Medulla oblongata (tissue), 1 donor: ENCODE results near the gene G6PD.
"Not testable (repeated sequence)": the region's sequence is repeated elsewhere in the genome, so short reads cannot be mapped to it uniquely, and the experiment has no call there.

ENCODE experiments used
- DNase-seq: peaks from one replicate; pipeline ENCODE4 v3.0.0-alpha.2; 2015; ENCODE audit errors: extremely low spot score

The G6PD gene

DNA sequence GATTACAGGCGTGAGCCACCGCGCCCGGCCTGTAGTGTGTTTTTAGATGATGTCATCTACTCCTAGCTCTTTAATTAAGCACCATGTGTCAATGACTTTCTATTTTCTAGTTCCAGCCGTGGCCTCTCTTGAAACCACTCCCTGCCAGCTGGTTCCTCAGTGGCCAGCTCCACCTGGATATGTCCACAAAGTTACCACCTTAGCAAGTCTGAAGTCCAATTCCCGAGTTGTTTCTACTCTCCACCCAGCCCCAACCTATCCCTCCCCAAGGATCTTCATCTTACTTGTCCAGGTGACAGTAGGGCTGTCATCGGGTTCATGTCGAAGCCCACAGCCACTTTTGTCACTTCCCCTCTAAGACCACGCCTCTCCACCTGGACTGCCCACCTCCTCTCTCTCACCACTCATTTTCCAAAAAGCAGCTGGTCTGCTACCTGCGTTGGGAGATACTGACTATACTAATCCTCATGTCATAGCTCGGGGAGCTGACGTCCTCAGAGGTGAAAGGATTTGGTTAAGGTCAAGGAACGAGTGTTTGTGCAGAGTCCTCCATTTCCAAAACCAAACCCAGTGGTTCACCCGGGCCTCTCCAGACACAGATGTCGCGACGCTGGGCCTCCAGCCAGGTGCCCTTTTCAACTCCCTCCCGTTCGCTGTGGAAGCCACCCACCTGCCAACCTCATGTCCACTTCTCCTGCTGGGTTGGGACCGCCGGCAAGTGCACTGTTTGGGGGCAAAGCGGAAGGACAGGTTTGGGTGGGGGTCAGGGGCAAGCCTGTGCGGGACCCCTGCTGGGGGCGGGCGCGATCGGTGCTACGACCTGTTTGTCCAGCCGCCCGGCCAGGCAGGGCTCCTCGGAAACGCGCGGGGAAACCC lies 31.3 kb downstream of the G6PD start:
- no peak for DNase-seq

DNA sequence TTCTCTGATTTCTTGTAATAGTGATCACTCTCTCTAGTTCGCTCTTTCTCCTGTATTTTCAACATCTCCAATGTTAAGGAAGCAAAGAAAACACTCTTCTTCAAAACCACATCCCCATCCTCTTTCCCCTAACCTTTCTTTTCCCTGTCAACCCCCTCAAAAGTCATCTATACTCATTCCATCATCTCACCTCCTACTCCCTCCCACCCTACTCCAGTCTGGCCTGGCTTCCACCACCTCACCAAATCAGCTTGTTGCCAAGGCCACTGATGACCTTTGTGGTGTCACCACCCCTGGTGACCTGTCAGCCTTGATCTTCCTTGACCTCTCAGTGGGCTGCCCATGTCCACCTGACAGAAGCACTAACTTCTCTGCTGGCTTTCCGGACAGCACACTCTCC lies 32.9 kb downstream of the G6PD start:
- no peak for DNase-seq

GRCh38 chrX:154512879-154513553 lies 33.6 kb downstream of the G6PD start:
- no peak for DNase-seq

DNA sequence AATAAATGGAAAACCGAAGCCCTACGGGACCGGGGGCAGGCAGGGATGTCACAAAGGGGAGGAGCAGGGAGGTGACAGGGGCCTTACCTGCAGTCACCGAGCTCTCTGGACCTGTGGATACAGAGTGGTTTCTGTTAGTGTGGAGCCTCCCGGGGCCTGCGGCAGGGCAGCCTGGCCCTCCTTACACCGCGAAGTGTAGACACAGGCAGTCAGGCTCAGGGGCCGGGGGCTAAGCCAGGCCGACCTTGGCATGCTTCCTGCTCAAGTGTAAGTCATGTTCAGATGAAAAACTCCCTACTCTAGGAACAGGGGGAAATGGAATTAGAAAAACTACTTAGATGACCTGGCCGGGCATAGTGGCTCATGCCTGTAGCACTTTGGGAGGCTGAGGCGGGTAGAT lies 34.9 kb downstream of the G6PD start:
- no peak for DNase-seq

DNA sequence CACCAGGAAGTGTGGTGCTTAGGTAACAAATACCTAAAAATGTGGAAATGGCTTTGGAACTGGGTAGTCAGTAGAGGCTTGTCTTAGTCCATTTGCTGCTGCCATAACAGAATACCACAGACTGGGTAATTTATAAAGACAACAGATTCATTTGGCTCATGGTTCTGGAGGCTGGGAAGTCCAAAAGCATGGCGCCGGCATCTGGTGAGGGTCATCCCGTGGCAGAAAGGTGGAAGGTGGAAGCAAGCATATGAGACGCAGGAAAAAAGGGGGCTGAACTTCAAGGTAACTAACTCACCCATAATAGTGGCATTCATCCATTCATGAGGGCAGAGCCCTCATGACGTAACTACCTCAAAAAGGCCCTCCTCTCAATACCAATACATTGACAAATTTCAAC lies 37.2 kb downstream of the G6PD start:
- no peak for DNase-seq

DNA sequence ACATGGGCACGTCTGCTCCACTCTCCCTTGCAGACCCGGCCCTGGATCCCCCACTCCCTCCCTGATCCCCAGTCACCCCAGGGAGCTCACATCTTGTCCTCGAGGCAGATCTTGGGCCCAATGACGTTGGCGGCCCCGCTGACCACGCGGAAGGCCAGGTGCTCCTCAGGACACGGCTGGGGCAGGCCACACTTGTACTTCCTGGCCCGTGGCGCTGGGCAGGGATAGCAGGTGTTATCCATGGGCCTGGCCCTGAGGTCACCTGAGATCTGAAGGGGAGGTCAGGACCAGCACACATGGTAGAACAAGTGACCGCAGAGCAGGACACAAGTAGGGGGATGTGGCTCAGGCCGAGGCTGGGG lies 38.3 kb downstream of the G6PD start:
- DNase-seq, result no peak

DNA sequence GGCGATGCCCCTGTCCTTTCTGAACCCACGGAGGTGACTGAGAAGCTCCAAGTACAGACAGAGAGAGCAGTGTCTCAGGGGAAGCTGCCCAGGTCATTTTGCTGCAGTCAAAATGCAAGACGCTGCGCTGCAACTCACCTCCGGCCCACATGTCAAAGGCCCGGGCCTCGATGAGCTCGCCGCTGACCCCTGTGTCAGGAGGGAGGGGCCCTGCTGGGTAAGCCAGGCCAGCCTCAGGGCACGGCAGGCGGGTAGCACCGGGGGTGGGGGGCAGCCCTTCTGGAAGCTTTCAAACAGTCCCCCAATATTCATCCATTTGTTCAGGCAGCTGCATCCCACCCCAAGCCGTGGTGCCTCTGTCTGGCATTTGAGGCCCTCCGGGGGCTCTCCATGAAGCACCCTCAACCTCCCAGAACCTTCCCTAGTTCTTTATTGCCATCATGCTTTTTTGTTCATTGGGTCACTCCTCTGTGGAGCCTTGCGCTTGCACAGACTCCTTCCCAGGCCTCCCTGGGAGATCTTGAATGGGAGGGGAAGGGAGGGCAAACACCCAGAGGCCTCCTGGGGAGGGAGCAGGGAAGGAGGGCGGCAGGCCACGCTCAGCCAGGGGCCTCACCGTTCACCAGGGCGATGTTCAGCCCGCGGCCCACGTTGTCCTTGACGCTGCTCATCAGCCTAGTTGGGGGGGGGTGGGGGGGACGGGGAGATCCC lies 38.8 kb downstream of the G6PD start:
- no peak for DNase-seq

- DNase-seq, result no peak
Observed at GRCh38 chrX:154506483-154507332, 39.9 kb downstream of the G6PD start.

- DNase-seq, result no peak
Observed at GRCh38 chrX:154505734-154506133, 40.9 kb downstream of the G6PD start.

DNA sequence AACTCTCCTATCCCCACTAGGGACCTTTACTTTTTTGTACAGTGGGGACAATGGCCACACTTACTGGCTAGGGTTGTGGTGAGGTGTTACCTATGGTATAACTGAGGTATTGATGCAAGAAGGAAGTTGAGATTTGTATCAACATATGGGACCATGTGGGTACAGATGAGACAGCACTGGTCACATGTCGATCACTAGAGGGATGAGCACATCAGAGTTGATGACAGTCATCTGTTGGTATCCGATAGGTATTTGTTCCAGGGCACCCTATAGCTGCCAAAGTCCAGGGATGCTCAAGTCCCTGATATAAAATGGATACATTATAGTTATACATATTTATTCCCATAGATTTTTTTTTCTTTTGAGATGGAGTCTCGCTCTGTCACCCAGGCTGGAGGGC lies 43.7 kb downstream of the G6PD start:
- DNase-seq, result no peak

GRCh38 chrX:154502098-154502497 lies 44.5 kb downstream of the G6PD start:
- no peak for DNase-seq

DNA sequence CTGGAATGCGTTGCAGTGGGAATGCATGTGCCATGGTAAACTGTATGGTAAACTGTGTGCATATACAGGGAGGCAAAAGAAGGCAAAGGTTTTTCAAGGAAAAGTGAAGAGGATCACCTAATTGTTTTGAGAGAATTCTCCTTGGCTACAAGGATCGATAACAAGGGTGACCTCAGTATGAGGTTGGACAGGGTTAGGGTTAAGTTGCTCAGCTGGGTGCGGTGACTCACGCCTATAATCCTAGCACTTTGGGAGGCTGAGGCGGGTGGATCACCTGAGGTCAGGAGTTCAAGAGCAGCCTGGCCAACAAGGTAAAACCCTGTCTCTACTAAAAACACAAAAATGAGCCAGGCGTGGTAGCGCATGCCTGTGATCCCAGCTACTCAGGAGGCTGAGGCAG lies 45.2 kb downstream of the G6PD start:
- not testable (repeated sequence) for DNase-seq

DNA sequence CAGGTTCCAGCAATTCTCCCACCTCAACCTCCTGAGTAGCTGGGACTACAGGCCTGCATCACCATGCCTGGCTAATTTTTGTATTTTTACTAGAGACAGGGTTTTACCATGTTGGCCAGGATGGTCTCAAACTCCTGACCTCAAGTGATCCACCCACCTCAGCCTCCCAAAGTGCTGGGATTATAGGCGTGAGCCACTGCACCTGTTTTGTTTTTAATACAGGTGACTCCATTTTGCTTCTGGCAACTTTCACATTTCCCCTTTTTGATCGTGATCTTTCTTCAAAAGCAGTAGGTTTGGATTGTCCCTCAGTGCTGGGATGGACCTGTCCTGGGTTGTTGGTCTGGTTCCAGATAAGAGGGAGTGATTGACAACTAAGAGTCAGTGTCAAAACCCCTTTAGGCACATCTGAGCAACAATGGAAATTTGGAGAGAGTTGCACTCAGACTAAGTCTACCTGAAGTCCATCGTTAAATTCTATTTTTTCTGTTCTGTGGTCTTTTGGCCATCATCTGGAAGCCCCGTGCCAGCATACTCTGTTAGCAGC lies 50.0 kb downstream of the G6PD start:
- not testable (repeated sequence) for DNase-seq

DNA sequence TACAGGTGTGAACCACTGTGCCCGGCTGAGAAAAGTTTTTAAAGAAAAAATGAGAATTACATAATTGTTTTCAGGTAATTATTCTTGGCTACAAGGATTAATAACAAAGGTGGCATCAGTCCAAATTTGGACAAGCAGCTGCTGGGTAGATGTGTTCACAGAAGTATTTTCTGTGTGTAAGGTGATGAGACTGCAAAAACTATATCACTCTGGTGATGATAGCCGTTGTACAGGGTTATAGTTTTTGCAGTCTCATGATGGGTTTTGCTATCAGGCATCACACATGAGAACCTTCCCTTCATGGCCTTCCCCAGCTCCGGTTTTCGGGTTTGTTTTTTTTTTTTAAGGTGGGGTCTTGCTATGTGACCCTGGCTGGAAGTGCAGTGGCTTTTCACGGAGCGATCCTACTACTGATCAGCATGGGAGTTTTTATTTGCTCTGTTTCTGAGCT lies 51.1 kb downstream of the G6PD start:
- no peak for DNase-seq

GRCh38 chrX:154494715-154495114 lies 51.9 kb downstream of the G6PD start:
- no peak for DNase-seq

GRCh38 chrX:154490414-154491083 lies 56.1 kb downstream of the G6PD start, which contains the start of gene SLC10A3:
Gene SLC10A3, minus strand, starts transcription at chrX:154490629. Its CDS starts 1,689 bp downstream, at chrX:154488940.
- peak; percentile 95 for DNase-seq

GRCh38 chrX:154490021-154490413 lies 56.6 kb downstream of the G6PD start:
- no peak for DNase-seq

DNA sequence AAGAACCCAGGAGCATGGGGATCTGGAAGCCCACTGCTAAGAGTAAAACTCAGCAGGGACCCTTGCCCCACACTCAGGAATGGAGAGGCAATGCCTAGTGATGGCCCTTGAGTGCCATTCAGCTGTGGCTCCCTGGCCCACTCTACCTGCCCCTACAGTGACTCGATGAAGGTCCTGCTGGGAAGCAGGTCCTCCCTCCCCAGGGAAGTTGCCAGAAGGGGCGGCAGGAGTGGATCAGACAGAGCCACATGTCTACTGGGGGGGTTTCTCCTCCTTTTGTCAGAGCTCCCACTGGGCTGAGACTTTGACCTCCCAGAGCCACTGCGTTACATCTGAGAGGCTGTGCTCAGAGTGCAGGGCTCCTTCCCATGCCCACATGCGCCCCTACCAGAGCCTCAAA lies 57.5 kb downstream of the G6PD start:
- DNase-seq, result no peak

DNA sequence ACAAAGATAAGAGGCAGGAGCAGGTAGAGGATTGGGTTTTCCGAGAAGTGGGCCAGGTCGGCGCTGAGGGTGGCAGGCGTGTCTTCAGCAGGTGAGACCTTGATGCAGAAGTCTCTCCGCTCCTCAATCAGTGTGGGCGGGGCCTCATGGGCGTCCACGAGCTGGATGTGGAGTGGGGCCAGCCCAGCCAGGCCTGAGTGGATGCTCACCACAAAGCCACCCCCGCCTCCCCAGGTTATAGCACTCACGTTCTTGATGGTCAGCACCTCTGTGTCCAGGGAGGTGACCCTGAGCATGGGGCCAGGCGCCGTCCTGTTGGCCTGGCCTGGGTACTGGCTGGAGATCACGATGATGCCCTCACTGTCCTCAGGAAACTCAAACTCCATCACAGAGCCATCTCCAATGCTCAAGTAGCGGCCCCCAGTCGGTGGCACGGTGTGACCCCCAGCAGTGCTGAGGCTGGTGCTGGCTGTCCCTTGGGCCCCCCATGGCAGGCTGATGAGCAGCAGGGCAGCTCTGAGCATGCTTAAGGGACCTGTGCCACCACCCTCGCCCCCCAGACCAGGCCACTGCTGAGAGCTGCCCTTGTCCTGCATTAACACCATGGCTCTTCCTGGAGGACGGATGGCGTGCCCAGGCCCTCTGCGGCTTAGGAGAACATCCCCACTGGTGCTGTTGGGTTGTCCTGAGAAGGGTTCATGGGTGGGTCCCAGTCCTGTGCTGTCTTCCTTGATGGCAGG lies 58.1 kb downstream of the G6PD start:
- no peak for DNase-seq
